22Rv1 (cell line): Measurements from ENCODE around the gene TMEM269.

Experiments
- H3K27ac ChIP-seq: fragments of 450-650 bp; 2 replicates; pipeline ENCODE4 v1.5.1; 2017
- CTCF ChIP-seq: fragments of 450-650 bp; IDR thresholded peaks from 2 replicates; pipeline ENCODE4 v1.5.1; 2017; ENCODE audit warnings: mild to moderate bottlenecking
- ZFX ChIP-seq: fragments of 450-650 bp; IDR thresholded peaks from 2 replicates; pipeline ENCODE4 v1.6.1; 2017; ENCODE audit warnings: antibody characterized with exemption, borderline replicate concordance

Gene TMEM269

GRCh38 chr1:42780176-42780575 is 4.6 kb upstream of the TMEM269 start:
- H3K27ac ChIP-seq = no peak overlapping the region
- TF ChIP-seq ZFX (no peak), CTCF (no peak)

- no peak for TF ChIP-seq CTCF
- TF ChIP-seq ZFX = no peak
- H3K27ac ChIP-seq = no peak overlapping the region
Observed at GRCh38 chr1:42783092-42783491, 1.7 kb upstream of the TMEM269 start.

- H3K27ac ChIP-seq = no peak overlapping the region
- TF ChIP-seq CTCF (no peak), ZFX (no peak)
Observed at GRCh38 chr1:42784547-42784945, 245 bp upstream of the TMEM269 start.

- TF ChIP-seq CTCF (no peak), ZFX (no peak)
- H3K27ac ChIP-seq = no peak overlapping the region
Observed at GRCh38 chr1:42786097-42786496, 1.3 kb downstream of the TMEM269 start.

GRCh38 chr1:42788021-42788420 is 3.2 kb downstream of the TMEM269 start:
- no peak overlapping the region for H3K27ac ChIP-seq
- no peak for TF ChIP-seq ZFX
- no peak for TF ChIP-seq CTCF

GRCh38 chr1:42793824-42794223 is 9.0 kb downstream of the TMEM269 start:
- TF ChIP-seq ZFX (no peak), CTCF (no peak)
- H3K27ac ChIP-seq = no peak overlapping the region

GRCh38 chr1:42797414-42797813 is 12.6 kb downstream of the TMEM269 start:
- no peak for TF ChIP-seq CTCF
- TF ChIP-seq ZFX = no peak
- no peak overlapping the region for H3K27ac ChIP-seq
